GM23338 (cell line): ENCODE results near the gene KIFAP3.

Source experiments
- CREB1 ChIP-seq: fragments of 250-450 bp; sonication (Bioruptor Pico); IDR thresholded peaks from 2 replicates; pipeline ENCODE4 v1.5.0; 2020; ENCODE audit warnings: low read depth, mild to moderate bottlenecking, moderate library complexity
- CTCF ChIP-seq, 2 experiments: fragments of 200-600 bp in 1 of 2; sonication (generic) in 1 of 2; conservative IDR thresholded peaks; 2 replicates each; pipeline versions ENCODE4 v1.5.1 to v1.6.1; 2016 to 2017; ENCODE audit warnings: antibody characterized with exemption in 2 of 2, low read depth in 2 of 2, mild to moderate bottlenecking in 2 of 2, moderate library complexity in 1 of 2
- ETS1 ChIP-seq: IDR thresholded peaks from 2 replicates; pipeline ENCODE4 v1.6.1; 2016; ENCODE audit warnings: antibody characterized with exemption
- EZH2 ChIP-seq: fragments of 200-600 bp; sonication (generic); IDR thresholded peaks from one replicate; pipeline ENCODE4 v1.8.0; 2017; ENCODE audit warnings: antibody characterized with exemption, mild to moderate bottlenecking, low read depth; ENCODE audit not compliant: unreplicated experiment
- EZH2phosphoT487 ChIP-seq: fragments of 200-600 bp; sonication (generic); IDR thresholded peaks from one replicate; pipeline ENCODE4 v1.8.1; 2018; ENCODE audit warnings: antibody characterized with exemption; ENCODE audit not compliant: unreplicated experiment
- JUNB ChIP-seq: IDR thresholded peaks from one replicate; pipeline ENCODE4 v1.6.1; 2016; ENCODE audit warnings: antibody characterized with exemption; ENCODE audit not compliant: unreplicated experiment
- NANOG ChIP-seq: IDR thresholded peaks from 2 replicates; pipeline ENCODE4 v1.6.1; 2016; ENCODE audit warnings: antibody characterized with exemption, borderline replicate concordance
- POLR2AphosphoS5 ChIP-seq: IDR thresholded peaks from 2 replicates; pipeline ENCODE4 v1.6.1; 2016; ENCODE audit warnings: antibody characterized with exemption, low read depth
- REST ChIP-seq: IDR thresholded peaks from one replicate; pipeline ENCODE4 v1.6.1; 2018; ENCODE audit warnings: antibody characterized with exemption; ENCODE audit not compliant: unreplicated experiment
- STAT1 ChIP-seq: IDR thresholded peaks from one replicate; pipeline ENCODE4 v1.6.1; 2016; ENCODE audit warnings: antibody characterized with exemption; ENCODE audit not compliant: unreplicated experiment
- ZNF331 ChIP-seq: fragments of 250-450 bp; sonication (Bioruptor Pico); IDR thresholded peaks from 2 replicates; pipeline ENCODE4 v1.5.0; 2020; ENCODE audit warnings: low read depth, mild to moderate bottlenecking, moderate library complexity

- TF ChIP-seq CTCF (conservative IDR thresholded peaks at IDR 0.05; ENCODE audit: low read depth in 2 of 2) (no peak), EZH2 (no peak), ZNF331 (CRISPR knock-in tag) (no peak), POLR2AphosphoS5 (no peak), JUNB (no peak), REST (no peak), EZH2phosphoT487 (no peak), ETS1 (no peak), NANOG (no peak), STAT1 (no peak), CREB1 (CRISPR knock-in tag) (no peak)
Measured at GRCh38 chr1:170017478-170017877, 57.0 kb downstream of the KIFAP3 start.
